K562 (cell line): Measurements from ENCODE around the gene SH3PXD2B. TPM values are rescaled to one million over a fixed set of nuclear protein-coding genes. Genes with fewer than 3 reads are reported as not detected.
"Not testable (repeated sequence)": the region's sequence is repeated elsewhere in the genome, so short reads cannot be mapped to it uniquely, and the experiment has no call there.

Experiments used
- ATAC-seq: fragments of 200-7000 bp; cut with Tn5 transposase; 3 replicates; pipeline ENCODE4 v1.9.1; 2020; ENCODE audit warnings: moderate library complexity
- BruUV-seq: library from RNA; stranded (reverse); fragments of 400-500 nt; replicated peaks from 2 replicates; lab custom pipeline; 2021; lab: Mats Ljungman, UMichigan
- CTCF ChIA-PET: fragments of 300-600 bp; formaldehyde crosslinking; extraction: SDS; loops from one replicate; lab custom pipeline; 2021; ENCODE audit warnings: low intra/inter-chr PET ratio; lab: Yijun Ruan, JAX
- POLR2A ChIA-PET: fragments of 300-600, 350-650 bp; sonication (Branson Sonifier 250); formaldehyde crosslinking; extraction: SDS; loops from one replicate; lab custom pipeline; 2021; ENCODE audit warnings: antibody characterized with exemption, inconsistent platforms; lab: Yijun Ruan, JAX
- DNase-seq, 4 experiments: peaks; one replicate each; pipeline versions ENCODE4 v3.0.0 to v3.0.0-alpha.2; 2011 to 2018; ENCODE audit warnings: low spot score in 3 of 4, mixed read lengths in 3 of 4; ENCODE audit errors: extremely low read depth in 1 of 4
- FAIRE-seq: peaks from 2 replicates; lab custom pipeline; 2011; peaks lifted over from hg19 to GRCh38; lab: Jason Lieb, UNC
- H2AFZ ChIP-seq: 2 replicates; pipeline ENCODE4 v1.6.0; 2011; ENCODE audit warnings: low read depth, low read length, control low read depth, inconsistent platforms
- H3K27ac ChIP-seq: fragments of 200-600 bp; 3 replicates; pipeline ENCODE4 v1.8.0; 2011; ENCODE audit warnings: low read depth, mild to moderate bottlenecking, control low read depth, inconsistent platforms, low read length, moderate library complexity, mixed read lengths; ENCODE audit errors: extremely low read depth
- H3K27me3 ChIP-seq, 2 experiments: fragments of 300-600 bp in 1 of 2; 2 replicates in 1 of 2; 3 replicates in 1 of 2; pipeline versions ENCODE4 v1.6.0 to v1.8.0; 2011; ENCODE audit warnings: inconsistent platforms in 2 of 2, low read length in 2 of 2, mild to moderate bottlenecking in 1 of 2, mixed read lengths in 1 of 2, moderate library complexity in 1 of 2; ENCODE audit not compliant: control insufficient read depth in 2 of 2, insufficient read depth in 2 of 2
- H3K36me3 ChIP-seq: fragments of 300-600 bp; 3 replicates; pipeline ENCODE4 v1.8.0; 2011; ENCODE audit warnings: mild to moderate bottlenecking, low read length, inconsistent platforms; ENCODE audit not compliant: control insufficient read depth, insufficient read depth
- H3K4me1 ChIP-seq, 2 experiments: fragments of 200-600 bp in 1 of 2; replicated peaks in 1 of 2; 2 replicates in 1 of 2; 3 replicates in 1 of 2; pipeline versions ENCODE4 v1.5.1 to v1.8.0; 2011; ENCODE audit warnings: inconsistent platforms in 2 of 2, low read length in 2 of 2, mild to moderate bottlenecking in 1 of 2, mixed read lengths in 1 of 2, moderate library complexity in 1 of 2; ENCODE audit not compliant: control insufficient read depth in 2 of 2, insufficient read depth in 2 of 2
- H3K4me2 ChIP-seq: 2 replicates; pipeline ENCODE4 v1.6.1; 2011; ENCODE audit warnings: low read length, control low read depth, inconsistent platforms, mixed read lengths; ENCODE audit not compliant: insufficient read depth
- H3K4me3 ChIP-seq: fragments of 200-600 bp; sonication (generic), shearing (Covaris generic); 2 replicates; pipeline ENCODE4 v1.5.1; 2016; ENCODE audit warnings: control low read depth, inconsistent platforms
- H3K79me2 ChIP-seq: fragments of 200-600 bp; 3 replicates; pipeline ENCODE4 v1.8.0; 2011; ENCODE audit warnings: low read length, inconsistent platforms; ENCODE audit not compliant: control insufficient read depth, insufficient read depth
- H3K9ac ChIP-seq, 2 experiments: 2 replicates each; pipeline versions ENCODE4 v1.6.0 to v1.6.1; 2011; ENCODE audit warnings: low read depth in 2 of 2, low read length in 2 of 2, control low read depth in 1 of 2, inconsistent platforms in 1 of 2, mild to moderate bottlenecking in 1 of 2, mixed read lengths in 1 of 2; ENCODE audit not compliant: insufficient read depth in 1 of 2
- H3K9me1 ChIP-seq: one replicate; pipeline ENCODE4 v1.6.0; 2011; ENCODE audit warnings: inconsistent platforms, mild to moderate bottlenecking, low read length, moderate library complexity; ENCODE audit not compliant: control insufficient read depth, insufficient read depth
- H3K9me3 ChIP-seq: replicated peaks from 2 replicates; pipeline ENCODE4 v1.5.1; 2011; ENCODE audit warnings: low read depth, low read length, inconsistent platforms; ENCODE audit not compliant: control insufficient read depth, insufficient read depth
- H4K20me1 ChIP-seq: replicated peaks from 2 replicates; pipeline ENCODE4 v1.6.1; 2011; ENCODE audit warnings: low read length, inconsistent platforms, mixed read lengths; ENCODE audit not compliant: control insufficient read depth, insufficient read depth
- HMG20B ChIP-seq: fragments of 250-450 bp; sonication (Bioruptor Pico); IDR thresholded peaks from 2 replicates; pipeline ENCODE4 v1.5.0; 2021; ENCODE audit warnings: mild to moderate bottlenecking
- HNRNPH1 ChIP-seq: fragments of 200-400 bp; formaldehyde crosslinking; optimal IDR thresholded peaks from 2 replicates; pipeline ENCODE3; 2017; ENCODE audit warnings: low read depth, mild to moderate bottlenecking, low read length, moderate library complexity
- POLR3A ChIP-seq: IDR thresholded peaks from 2 replicates; pipeline ENCODE4 v1.6.1; 2011; ENCODE audit warnings: borderline replicate concordance, mild to moderate bottlenecking, moderate library complexity; ENCODE audit not compliant: insufficient read length, insufficient read depth; ENCODE audit errors: extremely low read depth
- PRPF4 ChIP-seq: fragments of 200-400 bp; formaldehyde crosslinking; IDR thresholded peaks from one replicate; pipeline ENCODE4 v1.6.1; 2017; ENCODE audit warnings: low read length, low read depth, mild to moderate bottlenecking; ENCODE audit not compliant: insufficient read depth, poor library complexity, severe bottlenecking
- ZNF408 ChIP-seq: fragments of 250-450 bp; sonication (Bioruptor Pico); IDR thresholded peaks from 2 replicates; pipeline ENCODE4 v1.4.0; 2020; ENCODE audit warnings: low read depth, mild to moderate bottlenecking, moderate library complexity
- ZNF76 ChIP-seq: fragments of 250-450 bp; sonication (Bioruptor Pico); IDR thresholded peaks from 2 replicates; pipeline ENCODE4 v1.4.0; 2020; ENCODE audit warnings: mild to moderate bottlenecking, moderate library complexity, borderline replicate concordance
- ZNF766 ChIP-seq: fragments of 200-800 bp; sonication (Bioruptor generic); conservative IDR thresholded peaks from 2 replicates; pipeline ENCODE4 v1.6.1; 2016; ENCODE audit warnings: missing genetic modification characterization, missing compliant biosample characterization
- WGBS: fragments of 100-300 bp; shearing (Covaris generic); methylation state at CpG from one replicate; pipeline ENCODE4 v1.1.6; 2016; ENCODE audit warnings: low coverage, mixed read lengths; ENCODE audit not compliant: insufficient coverage; ENCODE audit errors: missing lambda C conversion rate; 5-methylcytosine and 5-hydroxymethylcytosine counted together
- in situ Hi-C: fragments of 300-500 bp; cut with MboI; formaldehyde crosslinking; loops from 4 replicates; pipeline ENCODE4 v1.15.0; 2018; ENCODE audit warnings: inconsistent platforms, mixed read lengths
- intact Hi-C: fragments of 100-400 bp; cut with micrococcal nuclease; formaldehyde crosslinking; loops from 2 replicates; pipeline ENCODE4 v1.14.2; 2022
- polyA plus RNA-seq, 8 experiments: library from polyadenylated mRNA; depleted of rRNA in 4 of 8; stranded (reverse) in 5 of 8; unstranded in 3 of 8; fragments of >200 nt; fragmentation: Nextera tagmentation in 2 of 8; fragmentation: Illumina TruSeq in 1 of 8; extraction: Ambion mirVana in 2 of 8; extraction: Trizol in 1 of 8; gene quantifications; 2 replicates each; pipeline versions ENCODE4 v1.2.1 to v1.2.3, GENCODE V29; 2011 to 2014; ENCODE audit warnings: inconsistent platforms in 1 of 8, missing spikeins in 1 of 8
- total RNA-seq, 7 experiments: library from RNA; depleted of rRNA in 6 of 7; stranded (reverse); fragments of >200 nt in 6 of 7; fragmentation: Illumina TruSeq in 2 of 7; extraction: Trizol in 2 of 7; gene quantifications; 2 replicates each; pipeline versions ENCODE4 v1.2.1 to v1.2.3, GENCODE V29; 2011 to 2021; ENCODE audit warnings: low replicate concordance in 1 of 7
- TF ChIP-seq, protein P1 (sequence below): sonication (generic); formaldehyde crosslinking; IDR thresholded peaks from 2 replicates; pipeline ENCODE4 v1.8.1; 2023; ENCODE audit warnings: missing genetic modification reagents, mild to moderate bottlenecking, borderline replicate concordance

Gene SH3PXD2B
- total and polyA plus RNA-seq, 9 of the 15 experiments (the other 6 are each of a cell fraction or from before 2014, with no cell fraction given) = 0.04 to 0.66 (median 0.19) TPM

DNA sequence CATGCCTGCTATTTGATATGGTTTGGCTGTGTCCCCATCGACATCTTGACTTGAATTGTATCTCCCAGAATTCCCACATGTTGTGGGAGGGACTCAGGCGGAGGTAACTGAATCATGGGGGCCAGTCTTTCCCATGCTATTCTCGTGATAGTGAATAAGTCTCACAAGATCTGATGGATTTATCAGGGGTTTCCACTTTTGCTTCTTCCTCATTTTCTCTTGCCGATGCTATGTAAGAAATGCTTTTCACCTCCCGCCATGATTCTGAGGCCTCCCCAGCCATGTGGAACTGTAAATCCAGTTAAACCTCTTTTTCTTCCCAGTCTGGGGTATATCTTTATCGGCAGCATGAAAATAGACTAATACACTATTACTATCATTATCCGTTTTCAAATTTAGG, 101.8 kb downstream of the SH3PXD2B start:
- DNase-seq, H3K9me3 ChIP-seq, CTCF ChIA-PET, ATAC-seq, H2AFZ ChIP-seq, H3K9me1 ChIP-seq, H3K27ac ChIP-seq, BruUV-seq, FAIRE-seq, H3K79me2 ChIP-seq, POLR2A ChIA-PET, H4K20me1 ChIP-seq, H3K4me2 ChIP-seq, H3K4me1 ChIP-seq, H3K4me3 ChIP-seq, in situ Hi-C loops, H3K9ac ChIP-seq, intact Hi-C loops, H3K36me3 ChIP-seq: not testable (repeated sequence)
- peak; percentile 8; the same call in 1 of the 2 replicates for TF ChIP-seq ZNF766
- 4% methylated on average over 7 of the region's 7 CpGs for WGBS
- peaks cover 38 to 68% of the 10 kb centered on the region in 2 experiments for H3K27me3 ChIP-seq

- Histone ChIP-seq H3K27ac (no peak overlapping the region), H3K9me1 (no peaks in the 10 kb centered on the region), H3K9ac (no peak overlapping the region), H3K4me3 (no peak overlapping the region), H3K79me2 (no peaks in the 10 kb centered on the region), H2AFZ (no peak overlapping the region), H3K9me3 (no peaks in the 10 kb centered on the region), H3K4me2 (no peak overlapping the region), H3K27me3 (peaks cover 35 to 73% of the 10 kb centered on the region in 2 experiments), H3K36me3 (no peaks in the 10 kb centered on the region), H4K20me1 (no peaks in the 10 kb centered on the region), H3K4me1 (no peaks in the 10 kb centered on the region; a peak in 1 of 5 replicates)
- ChIA-PET POLR2A (no interaction called here), CTCF (no interaction called here)
- WGBS = 5% methylated on average over 3 of the region's 3 CpGs
- DNase-seq = no peak
- intact Hi-C loops (no loop called here), in situ Hi-C loops (no loop called here)
- no peak for ATAC-seq
- no peak for FAIRE-seq
- no TSS peak for BruUV-seq
- TF ChIP-seq, protein P1, sequence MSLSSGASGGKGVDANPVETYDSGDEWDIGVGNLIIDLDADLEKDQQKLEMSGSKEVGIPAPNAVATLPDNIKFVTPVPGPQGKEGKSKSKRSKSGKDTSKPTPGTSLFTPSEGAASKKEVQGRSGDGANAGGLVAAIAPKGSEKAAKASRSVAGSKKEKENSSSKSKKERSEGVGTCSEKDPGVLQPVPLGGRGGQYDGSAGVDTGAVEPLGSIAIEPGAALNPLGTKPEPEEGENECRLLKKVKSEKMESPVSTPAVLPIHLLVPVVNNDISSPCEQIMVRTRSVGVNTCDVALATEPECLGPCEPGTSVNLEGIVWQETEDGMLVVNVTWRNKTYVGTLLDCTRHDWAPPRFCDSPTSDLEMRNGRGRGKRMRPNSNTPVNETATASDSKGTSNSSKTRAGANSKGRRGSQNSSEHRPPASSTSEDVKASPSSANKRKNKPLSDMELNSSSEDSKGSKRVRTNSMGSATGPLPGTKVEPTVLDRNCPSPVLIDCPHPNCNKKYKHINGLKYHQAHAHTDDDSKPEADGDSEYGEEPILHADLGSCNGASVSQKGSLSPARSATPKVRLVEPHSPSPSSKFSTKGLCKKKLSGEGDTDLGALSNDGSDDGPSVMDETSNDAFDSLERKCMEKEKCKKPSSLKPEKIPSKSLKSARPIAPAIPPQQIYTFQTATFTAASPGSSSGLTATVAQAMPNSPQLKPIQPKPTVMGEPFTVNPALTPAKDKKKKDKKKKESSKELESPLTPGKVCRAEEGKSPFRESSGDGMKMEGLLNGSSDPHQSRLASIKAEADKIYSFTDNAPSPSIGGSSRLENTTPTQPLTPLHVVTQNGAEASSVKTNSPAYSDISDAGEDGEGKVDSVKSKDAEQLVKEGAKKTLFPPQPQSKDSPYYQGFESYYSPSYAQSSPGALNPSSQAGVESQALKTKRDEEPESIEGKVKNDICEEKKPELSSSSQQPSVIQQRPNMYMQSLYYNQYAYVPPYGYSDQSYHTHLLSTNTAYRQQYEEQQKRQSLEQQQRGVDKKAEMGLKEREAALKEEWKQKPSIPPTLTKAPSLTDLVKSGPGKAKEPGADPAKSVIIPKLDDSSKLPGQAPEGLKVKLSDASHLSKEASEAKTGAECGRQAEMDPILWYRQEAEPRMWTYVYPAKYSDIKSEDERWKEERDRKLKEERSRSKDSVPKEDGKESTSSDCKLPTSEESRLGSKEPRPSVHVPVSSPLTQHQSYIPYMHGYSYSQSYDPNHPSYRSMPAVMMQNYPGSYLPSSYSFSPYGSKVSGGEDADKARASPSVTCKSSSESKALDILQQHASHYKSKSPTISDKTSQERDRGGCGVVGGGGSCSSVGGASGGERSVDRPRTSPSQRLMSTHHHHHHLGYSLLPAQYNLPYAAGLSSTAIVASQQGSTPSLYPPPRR = no peak
- no peak for TF ChIP-seq ZNF408
- TF ChIP-seq PRPF4 = no peak
- TF ChIP-seq HNRNPH1 = no peak
- TF ChIP-seq POLR3A = no peak
- no peak for TF ChIP-seq HMG20B (CRISPR knock-in tag)
- no peak for TF ChIP-seq ZNF76 (CRISPR knock-in tag)
These were observed 103.0 kb downstream of the SH3PXD2B start for GRCh38 chr5:172351240-172351778.
